Kidney (tissue), 14 donors: ENCODE data around the gene APLP2. TPM values are rescaled to one million over a fixed set of nuclear protein-coding genes. Genes with fewer than 3 reads are reported as not detected.

Experiments
- DNase-seq, 5 donors: peaks; one replicate each; pipeline ENCODE4 v3.0.0-alpha.2; 2013 to 2020
- FAIRE-seq: peaks from 2 replicates; lab custom pipeline; 2012; peaks lifted over from hg19 to GRCh38; lab: Jason Lieb, UNC
- H3K27ac ChIP-seq, 2 donors: one replicate each; pipeline ENCODE4 v1.7.0; 2013; ENCODE audit warnings: low read depth in 2 of 2, low read length in 2 of 2, inconsistent platforms in 1 of 2
- H3K27me3 ChIP-seq: one replicate; pipeline ENCODE4 v1.7.1; 2013; ENCODE audit warnings: low read length, inconsistent platforms; ENCODE audit not compliant: control insufficient read depth, insufficient read depth
- H3K36me3 ChIP-seq, 3 donors: one replicate each; pipeline versions ENCODE4 v1.7.0 to v1.7.1; 2013; ENCODE audit warnings: low read length in 3 of 3, control low read depth in 1 of 3, inconsistent platforms in 1 of 3; ENCODE audit not compliant: insufficient read depth in 3 of 3, control insufficient read depth in 2 of 3
- H3K4me1 ChIP-seq, 3 donors: one replicate each; pipeline versions ENCODE4 v1.7.0 to v1.7.1; 2013; ENCODE audit warnings: low read length in 3 of 3, inconsistent platforms in 1 of 3, low read depth in 1 of 3; ENCODE audit not compliant: control insufficient read depth in 2 of 3, insufficient read depth in 2 of 3
- H3K4me3 ChIP-seq, 3 donors: one replicate each; pipeline versions ENCODE4 v1.7.0 to v1.8.1; 2013; ENCODE audit warnings: low read length in 3 of 3, control low read depth in 1 of 3, inconsistent platforms in 1 of 3
- H3K9ac ChIP-seq, 3 donors: one replicate each; pipeline versions ENCODE4 v1.7.0 to v1.7.1; 2013; ENCODE audit warnings: low read length in 3 of 3, control low read depth in 1 of 3, inconsistent platforms in 1 of 3
- H3K9me3 ChIP-seq, 3 donors: one replicate each; pipeline versions ENCODE4 v1.7.0 to v1.7.1; 2013; ENCODE audit warnings: low read length in 3 of 3, control low read depth in 1 of 3, inconsistent platforms in 1 of 3; ENCODE audit not compliant: control insufficient read depth in 2 of 3, insufficient read depth in 1 of 3
- CTCF ChIP-seq: IDR thresholded peaks from 3 replicates; pipeline ENCODE4 v1.5.1; 2012; ENCODE audit warnings: mild to moderate bottlenecking, moderate library complexity, borderline replicate concordance; ENCODE audit not compliant: insufficient read depth; ENCODE audit errors: extremely low read depth
- intact Hi-C: fragments of 100-400 bp; cut with DNase I; formaldehyde crosslinking; loops from one replicate; pipeline ENCODE4 v1.11.1; 2022
- polyA plus RNA-seq: library from polyadenylated mRNA; stranded (reverse); fragments of 350-450 nt; fragmentation: Illumina TruSeq; extraction: RNeasy Lipid Tissue Mini Kit (QIAGEN cat#74804); gene quantifications from one replicate; pipeline ENCODE4 v1.2.3, GENCODE V29; 2014; ENCODE audit warnings: low read depth, low replicate concordance; ENCODE audit not compliant: insufficient read depth
- total RNA-seq: library from RNA; stranded (reverse); fragmentation: NEBNext Ultra II Directional; extraction: Animal tissue kit (Norgen Biotek cat#: 25700); gene quantifications from one replicate; pipeline ENCODE4 v1.2.1, GENCODE V29; 2021
- donor health status: control.
- donor health status: control.
- donor health status: control.
- donor health status: control.
- donor health status: control.
- donor health status: DM: yes; HTN: yes; CAD: no.
- donor health status: Normal renal cell carcinoma (clear cell type).

Gene APLP2
- total and polyA plus RNA-seq, 2 donors from 2014 or later = 338 to 502 TPM

DNA sequence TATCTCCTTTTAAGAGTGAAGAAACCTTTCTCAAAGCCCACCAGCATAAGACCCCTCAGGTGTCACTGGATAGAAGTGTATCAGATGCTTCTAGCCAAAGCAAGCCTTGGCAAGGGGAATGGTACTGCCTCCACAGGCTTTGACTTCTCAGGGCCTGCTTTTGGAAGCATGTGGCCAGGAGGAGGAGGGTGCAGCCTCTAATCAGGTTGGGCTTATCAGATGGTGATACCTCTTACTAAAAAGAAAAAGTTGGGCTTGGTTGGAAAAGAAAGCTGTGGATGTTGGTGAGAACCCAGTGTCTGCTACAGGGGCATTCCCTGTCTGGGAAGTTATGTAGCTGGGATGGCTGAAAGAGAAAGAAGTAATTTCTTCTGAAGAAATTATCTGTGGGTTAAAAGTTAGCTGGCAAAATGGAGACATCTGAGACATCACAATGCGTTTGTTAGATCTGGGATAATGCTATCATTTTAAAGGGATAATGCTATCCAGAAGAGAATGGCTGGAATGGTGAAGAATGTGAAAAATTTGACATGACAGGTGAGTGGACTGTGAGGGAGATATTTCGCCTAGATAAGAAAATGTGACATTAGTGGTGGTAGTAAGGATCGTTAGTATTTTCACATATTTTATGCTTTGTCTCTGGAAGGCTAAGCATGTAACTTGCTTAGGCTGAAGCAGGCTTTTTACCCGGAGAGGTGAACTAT lies 7.2 kb downstream of the APLP2 start:
- no peak for TF ChIP-seq CTCF
- Histone ChIP-seq H3K9me3 (no peaks in the 10 kb centered on the region), H3K27ac (no peak overlapping the region), H3K4me3 (no peak overlapping the region), H3K27me3 (no peaks in the 10 kb centered on the region), H3K9ac (no peak overlapping the region), H3K36me3 (no peaks in the 10 kb centered on the region), H3K4me1 (no peaks in the 10 kb centered on the region)
- intact Hi-C loops = no loop called here
- DNase-seq = no peak
- no peak for FAIRE-seq

DNA sequence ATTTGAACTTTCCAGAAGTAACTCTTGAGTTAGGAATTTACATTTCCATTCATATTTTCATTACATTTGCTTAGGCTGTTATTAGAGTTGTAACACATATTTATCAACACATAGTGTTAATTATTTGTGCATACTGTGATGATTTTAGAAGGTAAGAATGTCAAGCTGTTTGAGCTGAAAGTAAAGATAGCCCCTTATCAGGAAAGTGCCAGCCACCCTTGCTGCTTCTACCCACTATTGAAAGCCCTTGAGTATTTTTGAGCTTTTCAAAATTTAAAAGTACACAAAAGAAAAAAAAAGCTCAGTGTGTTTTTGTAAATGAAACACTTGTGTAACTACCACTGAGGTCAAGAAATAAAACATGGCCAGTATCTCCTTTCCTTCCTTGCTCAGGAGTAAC lies 8.0 kb downstream of the APLP2 start:
- Histone ChIP-seq H3K27me3 (no peaks in the 10 kb centered on the region), H3K9me3 (no peaks in the 10 kb centered on the region), H3K27ac (no peak overlapping the region), H3K36me3 (no peaks in the 10 kb centered on the region), H3K9ac (no peak overlapping the region), H3K4me3 (no peak overlapping the region), H3K4me1 (no peaks in the 10 kb centered on the region)
- no peak for TF ChIP-seq CTCF
- intact Hi-C loops = no loop called here
- DNase-seq = no peak
- FAIRE-seq = no peak

GRCh38 chr11:130078080-130078479 lies 8.4 kb downstream of the APLP2 start:
- Histone ChIP-seq H3K27me3 (no peaks in the 10 kb centered on the region), H3K4me3 (no peak overlapping the region), H3K36me3 (no peaks in the 10 kb centered on the region), H3K9ac (no peak overlapping the region), H3K4me1 (no peaks in the 10 kb centered on the region), H3K27ac (no peak overlapping the region), H3K9me3 (no peaks in the 10 kb centered on the region)
- TF ChIP-seq CTCF = no peak
- DNase-seq = no peak
- FAIRE-seq = no peak
- intact Hi-C loops = no loop called here
